Measurements from ENCODE around the gene CCDC30.
"Not testable (repeated sequence)": the region's sequence is repeated elsewhere in the genome, so short reads cannot be mapped to it uniquely, and the experiment has no call there.

CCDC30 gene

DNA sequence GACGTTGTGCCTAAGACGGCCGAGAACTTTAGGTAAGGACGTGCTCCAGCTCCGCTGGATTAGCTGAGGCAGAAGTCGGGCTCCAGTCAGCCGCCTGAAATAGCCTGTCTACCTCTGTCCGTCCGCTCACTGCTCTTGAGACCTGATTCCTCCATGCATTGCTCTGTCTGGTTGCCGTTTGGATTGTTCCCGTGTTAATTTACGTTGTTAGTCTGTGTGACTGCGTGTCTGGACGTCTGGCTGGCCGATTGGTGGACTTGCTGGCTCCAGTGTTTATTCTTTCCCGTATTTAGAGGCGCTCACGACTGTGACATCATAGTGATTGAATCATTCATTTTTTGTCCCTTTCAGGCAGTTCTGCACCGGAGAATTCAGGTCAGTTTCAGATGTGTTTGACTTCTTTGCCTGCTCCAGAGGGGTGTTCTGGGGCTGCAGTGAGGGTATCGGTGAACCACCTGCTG is 195.8 kb downstream of the CCDC30 start:
- no peak for DNase-seq

- DNase-seq = no peak
These were observed 197.9 kb downstream of the CCDC30 start for GRCh38 chr1:42660907-42661500.

GRCh38 chr1:42669936-42670335 is 206.8 kb downstream of the CCDC30 start:
- no peak for DNase-seq

DNA sequence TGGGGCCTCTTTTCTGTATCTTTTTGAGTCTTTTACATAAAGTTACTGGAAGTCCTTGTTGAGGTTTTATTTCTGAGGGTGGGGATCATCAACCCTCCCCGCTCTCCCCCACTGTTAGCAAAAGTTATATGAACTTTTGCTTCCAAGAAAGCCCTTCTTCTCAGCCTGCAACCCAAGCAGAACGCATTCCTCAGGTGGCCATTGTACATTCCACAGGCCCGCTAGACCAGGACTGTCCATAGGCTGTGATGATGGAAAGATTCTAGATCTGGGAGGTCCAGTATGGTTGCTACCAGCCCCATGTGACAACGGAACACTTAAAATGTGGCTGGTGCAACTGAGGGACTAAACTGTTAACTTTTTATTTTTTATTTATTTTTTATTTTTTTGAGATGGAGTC is 207.3 kb downstream of the CCDC30 start:
- DNase-seq = no peak

DNA sequence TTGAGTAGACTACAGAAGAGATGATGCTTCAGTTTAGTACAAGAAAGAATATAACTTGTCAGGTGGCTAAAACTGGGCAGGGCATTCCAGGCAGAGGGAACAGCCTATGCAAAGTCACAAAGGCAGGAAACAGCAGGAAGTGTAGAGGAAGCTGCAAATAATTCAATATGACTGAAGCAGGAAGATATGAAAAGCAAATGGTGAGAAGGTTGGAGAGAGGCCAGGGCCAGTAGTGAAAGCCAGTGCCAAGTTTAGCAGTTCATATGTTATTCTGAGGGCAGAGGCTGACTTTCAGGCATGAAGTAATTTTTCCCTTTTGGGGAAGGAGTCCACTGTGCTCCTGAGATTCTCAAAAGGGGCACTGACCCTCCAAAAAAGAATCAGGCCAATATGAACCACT is 211.1 kb downstream of the CCDC30 start:
- DNase-seq = no peak

DNA sequence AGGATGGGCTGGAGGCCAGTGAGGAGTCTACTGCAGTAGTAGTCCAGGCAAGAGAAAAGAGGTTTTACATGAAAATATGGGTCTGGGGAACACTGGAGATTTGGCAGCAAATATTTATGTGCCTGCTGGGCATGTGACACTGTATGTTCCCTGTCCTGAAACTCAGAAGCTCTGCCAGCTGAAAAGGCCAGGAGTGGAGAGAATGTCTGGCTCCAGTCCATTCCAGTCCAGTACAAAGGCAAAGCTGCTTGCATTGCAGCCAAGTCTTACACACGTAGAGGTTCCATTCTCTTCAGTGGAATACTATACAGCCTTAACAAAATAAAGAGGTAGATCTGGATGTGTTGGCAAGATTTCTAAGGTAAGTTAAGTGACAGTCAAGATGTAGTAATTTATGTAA is 211.6 kb downstream of the CCDC30 start:
- no peak for DNase-seq

GRCh38 chr1:42675467-42675866 is 212.4 kb downstream of the CCDC30 start:
- DNase-seq = no peak

DNA sequence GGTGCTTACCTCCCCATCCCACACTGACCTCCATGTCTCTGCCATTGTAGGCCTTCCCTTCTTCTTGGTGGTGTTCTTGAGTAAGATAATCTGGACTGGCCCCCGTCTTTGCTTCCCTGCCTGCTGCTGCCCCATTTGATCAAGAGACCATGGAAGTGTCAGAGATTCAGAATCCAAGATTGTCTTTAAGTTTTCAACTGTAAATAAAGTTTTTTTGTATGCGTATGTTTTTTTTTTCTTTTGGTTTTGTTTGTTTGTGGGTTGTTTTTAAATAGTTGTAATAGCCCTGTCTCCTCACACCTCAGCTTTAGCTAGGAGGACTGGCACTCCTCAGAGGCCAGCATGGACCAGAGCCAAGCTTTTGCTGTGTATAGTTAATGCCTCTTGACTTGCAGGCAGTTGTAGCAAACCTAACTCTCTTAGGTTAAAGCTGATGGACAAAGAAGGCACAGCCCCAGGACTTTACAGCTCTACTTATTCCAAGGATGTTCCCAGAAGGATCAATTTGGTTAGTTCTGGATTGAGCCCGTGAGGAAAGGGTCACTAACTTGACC is 213.5 kb downstream of the CCDC30 start:
- no peak for DNase-seq

DNA sequence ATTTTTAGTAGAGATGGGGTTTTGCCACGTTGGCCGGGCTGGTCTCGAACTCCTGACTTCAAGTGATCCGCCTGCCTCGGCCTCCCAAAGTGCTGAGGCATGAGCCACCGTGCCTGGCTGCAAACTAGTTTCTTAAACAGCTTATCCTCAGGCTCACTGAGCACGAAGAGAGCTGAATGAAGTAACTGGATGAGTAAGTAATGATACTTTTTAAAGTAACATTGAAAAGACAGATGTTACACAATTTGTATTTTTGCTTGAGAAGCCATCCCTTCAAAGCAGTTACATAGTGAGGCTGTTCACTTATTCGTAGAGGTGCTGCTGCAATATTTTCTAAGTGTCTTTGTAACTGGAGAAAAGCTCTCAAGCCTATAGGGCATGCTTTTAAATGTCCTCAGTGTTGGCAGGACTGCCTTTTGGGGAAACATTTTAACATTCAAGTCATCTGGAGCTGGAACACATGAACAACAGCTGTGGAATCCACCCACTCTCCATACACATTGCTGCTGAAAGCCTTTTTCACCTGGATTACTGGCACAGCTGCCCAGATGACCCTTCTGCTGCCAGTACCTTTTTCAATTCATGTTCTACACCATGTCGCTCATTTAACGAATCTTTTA is 216.4 kb downstream of the CCDC30 start:
- no peak for DNase-seq

GRCh38 chr1:42680055-42680454 is 217.0 kb downstream of the CCDC30 start:
- DNase-seq = no peak

GRCh38 chr1:42680921-42681683 is 218.0 kb downstream of the CCDC30 start:
- no peak for DNase-seq

DNA sequence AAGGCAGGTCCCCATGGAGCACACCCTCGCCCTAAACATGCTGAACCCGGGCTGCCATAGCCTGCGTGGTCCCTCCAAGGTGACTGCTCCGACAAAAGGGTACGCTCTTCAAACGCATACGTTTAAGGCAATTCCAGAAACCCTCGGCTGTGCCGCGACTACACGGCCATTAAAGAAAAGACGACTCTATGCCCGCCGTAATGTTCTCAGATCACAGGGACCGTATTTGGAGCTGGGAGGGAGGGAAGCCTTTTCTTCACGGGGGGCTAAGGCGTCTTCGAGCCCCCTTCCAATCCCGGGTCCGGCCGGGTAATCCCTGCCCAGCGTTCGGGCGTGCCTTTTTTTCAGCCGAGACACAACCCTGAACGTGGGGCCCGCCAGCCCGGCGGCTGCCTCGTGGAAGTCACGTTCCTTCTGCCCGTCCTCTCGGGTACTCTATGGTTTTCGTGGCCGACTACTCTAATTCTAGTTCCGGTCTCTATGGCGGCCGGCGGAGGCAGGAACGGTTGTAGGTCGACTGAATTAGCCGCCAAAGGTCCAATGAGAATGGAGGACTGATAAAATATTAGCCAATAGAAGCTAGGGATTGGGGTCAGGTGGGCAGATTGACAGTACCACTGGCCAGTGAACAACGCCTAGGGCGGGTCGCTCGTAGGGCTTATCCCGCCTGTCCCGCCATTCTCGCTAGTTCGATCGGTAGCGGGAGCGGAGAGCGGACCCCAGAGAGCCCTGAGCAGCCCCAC is 218.8 kb downstream of the CCDC30 start, which contains the start of gene YBX1:
Gene YBX1, plus strand, starts transcription at position 678 of the 743 bp plus-strand sequence. CDS start 148 bp downstream, outside the sequence.
- peak; percentile 72 for DNase-seq

- not testable (repeated sequence) for DNase-seq
These were observed 219.3 kb downstream of the CCDC30 start for GRCh38 chr1:42682484-42682738.

DNA sequence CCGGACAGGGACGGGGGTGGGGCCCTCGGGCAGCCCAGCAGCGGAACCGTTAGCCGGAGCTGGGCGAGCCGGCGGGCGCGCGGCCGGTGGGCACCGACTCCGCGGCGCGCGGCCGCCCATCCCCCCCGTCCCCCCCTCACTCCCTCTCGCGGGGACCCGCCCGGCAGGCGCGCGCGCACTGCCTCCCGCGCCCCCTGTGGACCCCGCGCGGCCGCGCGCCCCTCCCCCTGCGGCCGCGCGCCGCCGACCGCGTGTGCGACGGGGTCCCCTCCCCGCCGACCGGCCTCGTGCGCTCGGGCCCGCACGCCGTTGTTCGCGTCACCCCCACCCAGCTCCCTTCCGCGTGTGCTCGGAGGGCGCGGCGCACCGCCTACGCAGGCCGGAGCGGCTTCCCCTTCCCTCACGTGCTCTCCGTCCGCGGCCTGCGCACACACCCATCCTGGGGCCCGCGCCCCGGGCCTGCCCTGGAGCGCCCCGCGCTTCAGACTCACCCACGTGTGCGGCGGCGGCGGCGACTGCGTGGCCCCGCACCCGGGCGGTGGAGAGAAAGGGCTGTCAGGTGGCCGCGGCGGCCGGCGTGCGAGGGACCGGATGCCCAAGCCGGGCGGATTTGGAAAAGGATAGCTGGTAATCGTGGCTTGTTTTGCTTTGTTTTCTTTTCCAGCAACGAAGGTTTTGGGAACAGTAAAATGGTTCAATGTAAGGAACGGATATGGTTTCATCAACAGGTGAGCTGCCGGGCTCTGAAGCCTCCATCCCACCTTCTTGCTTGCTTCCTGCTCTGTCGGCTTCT is 219.8 kb downstream of the CCDC30 start:
- DNase-seq = peak; percentile 61

DNA sequence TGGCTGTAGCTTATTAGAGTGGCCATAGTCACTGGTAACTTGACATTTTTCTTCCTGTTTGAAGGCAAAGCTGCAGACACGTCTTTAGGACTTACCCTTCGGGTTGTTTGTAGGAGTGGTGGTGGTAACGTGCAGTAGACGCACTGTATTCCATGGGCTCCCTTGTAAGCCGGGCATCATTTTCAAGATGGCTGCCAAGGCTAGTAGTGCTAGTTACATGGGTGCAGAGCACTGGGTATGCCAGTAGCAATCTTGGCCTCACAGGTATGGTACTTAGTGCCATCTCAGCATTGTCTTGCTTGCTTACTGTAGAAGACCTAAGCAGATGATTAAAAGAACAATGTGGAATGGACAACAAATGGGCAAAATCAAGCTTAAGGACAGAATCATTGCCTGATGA is 221.1 kb downstream of the CCDC30 start:
- no peak for DNase-seq

- no peak for DNase-seq
These were observed 223.3 kb downstream of the CCDC30 start for GRCh38 chr1:42686418-42686817.

DNA sequence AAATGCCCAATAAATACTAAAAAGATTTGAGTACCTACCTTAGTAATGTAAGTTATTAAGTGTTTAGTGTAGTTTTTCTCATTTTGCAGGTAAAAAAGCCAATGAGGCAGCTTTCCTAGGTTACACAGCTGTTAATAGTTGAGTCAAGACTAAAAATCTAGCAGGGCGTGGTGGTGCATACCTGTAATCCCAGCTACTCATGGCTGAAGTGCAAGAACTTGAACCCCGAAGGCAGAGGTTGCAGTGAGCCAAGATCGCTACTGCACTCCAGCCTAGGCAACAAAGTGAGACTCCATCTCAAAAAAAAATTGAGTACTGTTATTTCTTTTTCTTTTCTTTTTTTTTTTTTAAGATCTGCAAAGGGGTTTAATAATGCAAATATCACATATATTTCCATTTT is 226.8 kb downstream of the CCDC30 start:
- DNase-seq = no peak

- no peak for DNase-seq
These were observed 227.5 kb downstream of the CCDC30 start for GRCh38 chr1:42690477-42691156.

GRCh38 chr1:42691157-42691498 is 228.0 kb downstream of the CCDC30 start:
- no peak for DNase-seq

DNA sequence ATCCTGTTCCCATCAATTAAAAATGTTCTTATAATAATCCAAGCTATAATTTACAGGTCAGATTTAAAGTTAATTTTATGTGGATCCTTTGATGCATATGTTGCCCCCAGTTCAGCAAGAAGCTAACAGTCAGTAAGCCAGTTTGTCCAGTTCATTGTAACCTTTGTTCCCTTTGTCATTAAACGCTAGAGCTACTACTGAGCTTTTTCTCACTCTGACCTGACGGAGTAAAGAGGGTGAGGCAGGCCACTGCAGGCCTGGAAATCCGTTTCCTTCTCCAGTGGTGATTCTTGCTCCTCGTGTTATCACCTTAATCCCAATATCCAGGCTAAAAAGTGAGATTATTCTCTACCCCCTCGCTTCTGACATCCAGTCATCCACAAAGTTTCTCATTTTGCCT is 229.4 kb downstream of the CCDC30 start:
- no peak for DNase-seq

DNA sequence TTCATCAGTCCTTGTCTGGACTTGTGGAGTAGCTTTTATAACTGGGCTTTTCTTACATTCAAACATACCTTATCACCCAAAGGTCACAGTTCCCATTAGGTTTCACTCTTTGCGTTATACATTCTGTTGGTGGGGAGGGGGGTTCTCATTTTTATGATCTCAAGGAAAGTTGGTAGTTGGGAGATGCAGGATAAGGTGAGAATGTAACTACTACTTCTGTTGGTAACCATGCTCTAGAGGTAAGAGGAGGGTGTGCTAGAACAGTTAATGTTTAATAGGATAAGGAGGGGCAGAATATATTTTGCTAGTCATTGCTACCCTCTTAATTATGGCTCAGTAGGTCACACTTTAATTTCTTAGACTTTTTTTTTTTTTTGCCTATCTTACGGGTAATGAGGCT is 229.8 kb downstream of the CCDC30 start:
- DNase-seq = no peak

All from activated gamma-delta T cell (primary cell).